OCI-LY7 (cell line): ENCODE data around the gene CTPS1. TPM values are rescaled to one million over a fixed set of nuclear protein-coding genes. Genes with fewer than 3 reads are reported as not detected.

Source experiments
- BruUV-seq: library from RNA; stranded (reverse); fragments of 400-500 nt; replicated peaks from 2 replicates; lab custom pipeline; 2021; lab: Mats Ljungman, UMichigan
- CTCF ChIA-PET: fragments of 300-600 bp; sonication (Branson Sonifier 250); formaldehyde crosslinking; loops from one replicate; lab custom pipeline; 2022; ENCODE audit warnings: antibody characterized with exemption; ENCODE audit not compliant: unreplicated experiment; lab: Charles Lee
- POLR2A ChIA-PET: fragments of 300-600 bp; sonication (Branson Sonifier 250); formaldehyde crosslinking; loops from one replicate; lab custom pipeline; 2022; ENCODE audit warnings: antibody characterized with exemption; lab: Charles Lee
- DNase-seq: peaks from one replicate; pipeline ENCODE4 v3.0.0-alpha.2; 2015; ENCODE audit warnings: low spot score
- H2AFZ ChIP-seq: fragments of 200-600 bp; sonication (generic), shearing (Covaris generic); 2 replicates; pipeline ENCODE4 v1.6.1; 2014; ENCODE audit warnings: mild to moderate bottlenecking, antibody characterized with exemption, low read length, moderate library complexity
- H3K27ac ChIP-seq: fragments of 200-600 bp; sonication (generic); 2 replicates; pipeline ENCODE4 v1.5.1; 2014; ENCODE audit warnings: mixed run types, low read depth, mild to moderate bottlenecking, moderate library complexity, low read length, inconsistent platforms; ENCODE audit not compliant: poor library complexity, severe bottlenecking
- H3K36me3 ChIP-seq: fragments of 200-600 bp; sonication (generic); 2 replicates; pipeline ENCODE4 v1.6.1; 2014; ENCODE audit warnings: mild to moderate bottlenecking, antibody characterized with exemption, low read length, moderate library complexity, mixed read lengths; ENCODE audit not compliant: insufficient read depth
- H3K4me1 ChIP-seq: fragments of 200-600 bp; sonication (generic); 2 replicates; pipeline ENCODE4 v1.5.1; 2014; ENCODE audit warnings: mild to moderate bottlenecking, low read length; ENCODE audit not compliant: insufficient read depth, poor library complexity, severe bottlenecking
- H3K4me2 ChIP-seq: fragments of 200-600 bp; sonication (generic); 2 replicates; pipeline ENCODE4 v1.6.1; 2014; ENCODE audit warnings: mild to moderate bottlenecking, low read length
- H3K4me3 ChIP-seq: fragments of 200-600 bp; sonication (generic); 2 replicates; pipeline ENCODE4 v1.5.1; 2014; ENCODE audit warnings: mild to moderate bottlenecking, low read depth, low read length; ENCODE audit not compliant: poor library complexity, severe bottlenecking
- H3K79me2 ChIP-seq: fragments of 200-600 bp; sonication (generic); 2 replicates; pipeline ENCODE4 v1.6.1; 2016; ENCODE audit warnings: low read depth, mild to moderate bottlenecking, low read length, moderate library complexity, mixed read lengths; ENCODE audit not compliant: insufficient read depth
- H3K9me2 ChIP-seq: fragments of 200-600 bp; sonication (generic); 2 replicates; pipeline ENCODE4 v1.6.1; 2016; ENCODE audit warnings: mild to moderate bottlenecking, low read length, mixed read lengths; ENCODE audit not compliant: insufficient read depth
- H3K9me3 ChIP-seq: fragments of 200-600 bp; sonication (generic); 2 replicates; pipeline ENCODE4 v1.6.1; 2014; ENCODE audit warnings: mild to moderate bottlenecking, mixed run types, low read length, mixed read lengths
- H4K20me1 ChIP-seq: fragments of 200-600 bp; sonication (generic); 2 replicates; pipeline ENCODE4 v1.6.1; 2014; ENCODE audit warnings: mild to moderate bottlenecking, antibody characterized with exemption, low read length, moderate library complexity, mixed read lengths; ENCODE audit not compliant: insufficient read depth
- EZH2phosphoT487 ChIP-seq: fragments of 200-600 bp; sonication (generic); IDR thresholded peaks from 2 replicates; pipeline ENCODE4 v1.6.1; 2018; ENCODE audit warnings: low read depth, borderline replicate concordance, mild to moderate bottlenecking, mixed run types, antibody characterized with exemption, low read length, moderate library complexity, mixed read lengths
- intact Hi-C: fragments of 100-400 bp; cut with micrococcal nuclease; formaldehyde crosslinking; loops from one replicate; pipeline ENCODE4 v1.10.0; 2022; ENCODE audit not compliant: unreplicated experiment
- total RNA-seq, 2 experiments: library from RNA; depleted of rRNA in 1 of 2; stranded (reverse); fragments of >200 nt in 1 of 2; shearing (Covaris generic) in 1 of 2; gene quantifications; 2 replicates each; pipeline ENCODE4 v1.2.3, GENCODE V29; 2014 to 2022
- TF ChIP-seq, protein P1 (sequence below): fragments of 200-600 bp; sonication (generic); conservative IDR thresholded peaks from 2 replicates; pipeline ENCODE4 v1.5.1; 2014; ENCODE audit warnings: mild to moderate bottlenecking, antibody characterized with exemption, low read length, moderate library complexity, mixed read lengths

The CTPS1 gene
- total RNA-seq, 2 experiments from 2014 or later = 58.9 to 117 TPM

DNA sequence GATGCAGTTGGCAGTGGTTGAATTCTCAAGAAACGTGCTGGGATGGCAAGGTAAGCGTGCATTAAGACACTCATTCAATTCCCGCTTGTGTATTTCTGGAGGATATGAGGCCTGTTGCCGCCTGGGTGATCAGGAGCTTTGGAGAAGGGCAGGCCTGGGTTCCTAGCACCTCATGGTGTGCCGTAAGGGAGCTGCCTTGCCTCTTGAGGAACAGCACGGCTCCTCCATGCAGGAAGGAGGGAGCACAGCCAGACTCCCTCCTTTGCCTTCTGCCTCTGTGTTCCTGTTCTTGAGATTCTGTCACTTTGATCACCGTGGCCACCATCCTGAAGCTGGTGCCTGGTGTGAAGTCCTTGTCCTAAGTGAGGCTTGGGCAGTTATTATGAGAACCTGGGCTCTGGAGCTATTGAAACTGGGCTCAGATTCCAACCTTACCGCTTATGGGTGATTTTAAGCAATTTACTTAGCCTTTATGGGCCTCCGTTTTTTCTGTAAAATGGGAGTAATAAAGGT lies 23.7 kb downstream of the CTPS1 start:
- TF ChIP-seq EZH2phosphoT487 = no peak
- TF ChIP-seq, protein P1, sequence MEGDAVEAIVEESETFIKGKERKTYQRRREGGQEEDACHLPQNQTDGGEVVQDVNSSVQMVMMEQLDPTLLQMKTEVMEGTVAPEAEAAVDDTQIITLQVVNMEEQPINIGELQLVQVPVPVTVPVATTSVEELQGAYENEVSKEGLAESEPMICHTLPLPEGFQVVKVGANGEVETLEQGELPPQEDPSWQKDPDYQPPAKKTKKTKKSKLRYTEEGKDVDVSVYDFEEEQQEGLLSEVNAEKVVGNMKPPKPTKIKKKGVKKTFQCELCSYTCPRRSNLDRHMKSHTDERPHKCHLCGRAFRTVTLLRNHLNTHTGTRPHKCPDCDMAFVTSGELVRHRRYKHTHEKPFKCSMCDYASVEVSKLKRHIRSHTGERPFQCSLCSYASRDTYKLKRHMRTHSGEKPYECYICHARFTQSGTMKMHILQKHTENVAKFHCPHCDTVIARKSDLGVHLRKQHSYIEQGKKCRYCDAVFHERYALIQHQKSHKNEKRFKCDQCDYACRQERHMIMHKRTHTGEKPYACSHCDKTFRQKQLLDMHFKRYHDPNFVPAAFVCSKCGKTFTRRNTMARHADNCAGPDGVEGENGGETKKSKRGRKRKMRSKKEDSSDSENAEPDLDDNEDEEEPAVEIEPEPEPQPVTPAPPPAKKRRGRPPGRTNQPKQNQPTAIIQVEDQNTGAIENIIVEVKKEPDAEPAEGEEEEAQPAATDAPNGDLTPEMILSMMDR = no peak
- CTCF ChIA-PET = interaction anchor here (0.7 to 0.9 kb wide), 2 partner anchors 10 to 238 kb away, joined by 3 to 4 read pairs; no protein-coding TSS in a partner anchor
- POLR2A ChIA-PET = interaction anchor here (0.7 to 0.9 kb wide), 3 partner anchors 21 to 1155 kb away, joined by 3 read pairs; partner anchors contain the start of gene CTPS1
- no peaks in the 10 kb centered on the region for H4K20me1 ChIP-seq
- no peak overlapping the region for H3K4me3 ChIP-seq
- H3K4me2 ChIP-seq = no peak overlapping the region
- no peaks in the 10 kb centered on the region for H3K9me3 ChIP-seq
- intact Hi-C loops = loop anchor here (2.0 kb wide), 1 partner anchor 22 kb away; no protein-coding TSS in a partner anchor
- H3K36me3 ChIP-seq = peaks cover 99% of the 10 kb centered on the region
- no peak overlapping the region for H2AFZ ChIP-seq
- no peaks in the 10 kb centered on the region for H3K9me2 ChIP-seq
- H3K27ac ChIP-seq = no peak overlapping the region
- no peaks in the 10 kb centered on the region for H3K79me2 ChIP-seq
- no TSS peak for BruUV-seq
- H3K4me1 ChIP-seq = no peaks in the 10 kb centered on the region
- DNase-seq = no peak

DNA sequence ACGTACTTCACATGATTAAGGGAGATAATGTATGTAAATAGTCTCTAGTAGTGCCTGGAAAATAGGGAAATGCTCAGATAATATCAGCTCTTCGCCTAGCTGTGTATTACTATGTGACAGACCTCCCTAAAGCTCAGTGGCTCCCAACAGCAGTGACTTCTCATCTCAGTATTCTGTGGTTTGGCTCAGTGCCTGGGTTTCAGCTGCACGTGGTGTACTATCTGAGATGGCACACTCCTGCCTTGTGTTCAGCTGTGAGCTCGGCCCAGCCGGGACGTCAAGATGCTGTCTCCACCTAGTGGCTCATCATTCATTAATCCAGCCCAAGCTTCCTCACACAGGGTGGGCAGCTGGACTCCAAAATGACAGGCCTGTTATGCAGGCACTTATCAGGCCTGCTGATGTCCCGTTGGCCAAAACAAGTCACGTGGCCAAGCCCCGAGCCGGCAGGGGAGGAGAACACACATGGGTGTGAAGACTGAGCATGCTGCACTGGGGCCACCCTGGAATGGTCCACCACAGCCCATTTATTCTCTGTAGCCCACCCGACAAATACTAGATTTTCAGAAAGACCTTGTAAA lies 24.2 kb downstream of the CTPS1 start:
- no peaks in the 10 kb centered on the region for H3K9me3 ChIP-seq
- no peak overlapping the region for H2AFZ ChIP-seq
- ChIA-PET POLR2A (interaction anchor here (0.8 to 1.1 kb wide), 3 partner anchors 9 to 24 kb away, joined by 3 read pairs; partner anchors contain the start of gene CTPS1), CTCF (interaction anchor here (0.7 to 0.9 kb wide), 2 partner anchors 10 to 237 kb away, joined by 3 to 4 read pairs; no protein-coding TSS in a partner anchor)
- TF ChIP-seq EZH2phosphoT487 = no peak
- TF ChIP-seq, protein P1 = peak; percentile 60
- no peaks in the 10 kb centered on the region for H3K4me1 ChIP-seq
- no peak overlapping the region for H3K4me3 ChIP-seq
- intact Hi-C loops = loop anchor here (2.0 kb wide), 1 partner anchor 23 kb away; no protein-coding TSS in a partner anchor
- H3K27ac ChIP-seq = no peak overlapping the region
- H3K79me2 ChIP-seq = no peaks in the 10 kb centered on the region
- no peaks in the 10 kb centered on the region for H4K20me1 ChIP-seq
- no peak overlapping the region for H3K4me2 ChIP-seq
- peaks cover 99% of the 10 kb centered on the region for H3K36me3 ChIP-seq
- BruUV-seq = no TSS peak
- DNase-seq = peak; percentile 48
- no peaks in the 10 kb centered on the region for H3K9me2 ChIP-seq

DNA sequence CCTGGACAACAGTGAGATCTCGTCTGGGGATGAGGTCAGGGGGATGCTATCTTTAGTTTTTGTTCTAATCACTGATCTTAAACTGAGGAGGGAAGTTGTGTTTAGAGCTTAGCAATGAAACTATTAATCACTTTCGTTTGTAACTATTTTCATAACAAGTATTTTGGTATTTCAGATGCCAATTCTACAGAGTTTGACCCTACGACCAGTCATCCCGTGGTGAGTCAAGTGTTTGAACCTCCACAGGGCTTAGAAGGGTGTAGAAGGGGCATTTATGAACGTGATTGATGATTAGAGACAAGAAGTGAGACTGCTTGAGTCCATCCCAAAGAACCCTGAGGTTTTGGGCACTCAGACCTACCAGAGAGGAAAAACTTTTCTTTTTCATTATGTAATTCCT lies 26.4 kb downstream of the CTPS1 start:
- TF ChIP-seq EZH2phosphoT487 = no peak
- TF ChIP-seq, protein P1 = no peak
- H3K9me2 ChIP-seq = no peaks in the 10 kb centered on the region
- no peak overlapping the region for H3K4me2 ChIP-seq
- DNase-seq = no peak
- H3K36me3 ChIP-seq = peaks cover 100% of the 10 kb centered on the region
- no peak overlapping the region for H3K27ac ChIP-seq
- no peaks in the 10 kb centered on the region for H3K79me2 ChIP-seq
- no peak overlapping the region for H2AFZ ChIP-seq
- no peaks in the 10 kb centered on the region for H3K9me3 ChIP-seq
- no peak overlapping the region for H3K4me3 ChIP-seq
- H4K20me1 ChIP-seq = no peaks in the 10 kb centered on the region
- CTCF ChIA-PET = no interaction called here
- intact Hi-C loops = no loop called here
- POLR2A ChIA-PET = interaction anchor here (0.6 kb wide), 1 partner anchor 1532 kb away, joined by 4 read pairs; no protein-coding TSS in a partner anchor
- no peaks in the 10 kb centered on the region for H3K4me1 ChIP-seq
- no TSS peak for BruUV-seq
